ENCODE data around the gene NKD1. TPM values are rescaled to one million over a fixed set of nuclear protein-coding genes. Genes with fewer than 3 reads are reported as not detected.
A peak's percentile ranks its signal among the peaks of the same experiment; 100 is the strongest.

NKD1 gene
- total and polyA plus RNA-seq, 8 donors = 0.44 to 284 (median 2.1) TPM

DNA sequence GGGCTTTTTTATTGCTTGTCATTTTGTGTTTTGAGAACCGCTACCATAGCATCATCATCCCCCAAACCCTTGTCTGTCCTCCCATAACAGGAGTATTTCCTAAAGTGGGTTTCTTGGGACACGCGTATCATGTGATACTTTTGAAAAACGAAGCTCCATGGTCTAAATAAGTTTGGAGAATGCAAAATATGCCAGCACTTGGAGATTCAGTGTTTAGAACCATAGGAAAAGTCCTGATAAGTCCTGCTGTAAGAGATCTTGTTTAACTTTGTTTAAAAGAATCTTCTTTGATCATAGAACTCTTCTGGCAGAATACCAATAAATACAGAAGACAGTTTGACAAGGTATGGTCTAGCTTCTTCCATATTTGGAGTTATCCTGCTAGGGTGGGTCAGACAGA is 59.3 kb downstream of the NKD1 start:
- 73 to 81% (median 76%) methylated on average over 4 of the region's 4 CpGs for WGBS, 5 donors
- peak overlapping the region in 1 of 5 donors; percentile 83 for H3K27ac ChIP-seq

DNA sequence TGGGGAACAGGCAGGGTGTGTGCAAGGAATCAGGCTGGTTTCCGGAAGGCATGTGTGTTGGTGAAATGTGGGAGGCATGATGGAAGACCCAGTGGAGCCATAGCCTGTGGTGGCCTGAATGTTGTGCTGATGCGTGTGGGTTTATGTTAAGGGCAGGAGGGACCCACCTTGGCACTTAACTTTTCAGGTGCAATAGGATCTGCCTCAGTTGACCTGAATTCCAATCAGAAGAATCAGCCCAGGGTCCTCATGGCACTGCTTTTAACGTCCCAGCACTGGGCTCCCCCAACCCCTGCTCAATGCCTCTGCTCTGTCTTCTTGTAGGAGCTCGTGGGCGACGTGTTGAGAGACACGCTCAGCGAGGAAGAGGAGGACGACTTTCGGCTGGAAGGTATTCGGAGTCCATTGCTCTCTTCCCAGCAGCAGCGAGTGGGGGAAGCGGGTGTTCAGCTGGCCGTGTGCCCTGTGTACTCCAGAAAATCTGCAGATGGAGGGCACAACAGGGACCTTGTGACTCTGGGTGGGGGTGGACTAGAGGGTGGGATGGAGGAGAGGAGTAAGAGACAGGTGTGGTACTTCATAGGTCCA is 59.9 kb downstream of the NKD1 start:
- H3K27ac ChIP-seq = peak overlapping the region in 2 of 5 donors; percentile 9 to 83
- DNase-seq = no peak
- TF ChIP-seq, protein P1, sequence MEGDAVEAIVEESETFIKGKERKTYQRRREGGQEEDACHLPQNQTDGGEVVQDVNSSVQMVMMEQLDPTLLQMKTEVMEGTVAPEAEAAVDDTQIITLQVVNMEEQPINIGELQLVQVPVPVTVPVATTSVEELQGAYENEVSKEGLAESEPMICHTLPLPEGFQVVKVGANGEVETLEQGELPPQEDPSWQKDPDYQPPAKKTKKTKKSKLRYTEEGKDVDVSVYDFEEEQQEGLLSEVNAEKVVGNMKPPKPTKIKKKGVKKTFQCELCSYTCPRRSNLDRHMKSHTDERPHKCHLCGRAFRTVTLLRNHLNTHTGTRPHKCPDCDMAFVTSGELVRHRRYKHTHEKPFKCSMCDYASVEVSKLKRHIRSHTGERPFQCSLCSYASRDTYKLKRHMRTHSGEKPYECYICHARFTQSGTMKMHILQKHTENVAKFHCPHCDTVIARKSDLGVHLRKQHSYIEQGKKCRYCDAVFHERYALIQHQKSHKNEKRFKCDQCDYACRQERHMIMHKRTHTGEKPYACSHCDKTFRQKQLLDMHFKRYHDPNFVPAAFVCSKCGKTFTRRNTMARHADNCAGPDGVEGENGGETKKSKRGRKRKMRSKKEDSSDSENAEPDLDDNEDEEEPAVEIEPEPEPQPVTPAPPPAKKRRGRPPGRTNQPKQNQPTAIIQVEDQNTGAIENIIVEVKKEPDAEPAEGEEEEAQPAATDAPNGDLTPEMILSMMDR (IDR thresholded peaks at IDR 0.05) = no peak
- no peak for TF ChIP-seq EP300 (IDR thresholded peaks at IDR 0.05)
- TF ChIP-seq POLR2AphosphoS5 (IDR thresholded peaks at IDR 0.05) = no peak
- TF ChIP-seq POLR2A (IDR thresholded peaks at IDR 0.05) = no peak
- H3K27me3 ChIP-seq = no peaks in the 10 kb centered on the region
- peaks cover 18 to 73% (median 41%) of the 10 kb centered on the region in 4 donors for H3K4me1 ChIP-seq
- no peak overlapping the region for H3K4me3 ChIP-seq
- no peaks in the 10 kb centered on the region for H3K36me3 ChIP-seq
- 92 to 97% (median 94%) methylated on average over 14 of the region's 14 CpGs for WGBS, 5 donors
- intact Hi-C loops (cut with DNase I; ENCODE audit: low total_unique reads) = no loop called here
- no peaks in the 10 kb centered on the region for H3K9me3 ChIP-seq

More for the DNA sequence above, 59.3 kb downstream of the NKD1 start:
- no peaks in the 10 kb centered on the region for H3K9me3 ChIP-seq
- no peak for DNase-seq
- TF ChIP-seq EP300 (IDR thresholded peaks at IDR 0.05) = no peak
- TF ChIP-seq, protein P1 (IDR thresholded peaks at IDR 0.05) = no peak
- TF ChIP-seq POLR2AphosphoS5 (IDR thresholded peaks at IDR 0.05) = no peak
- TF ChIP-seq POLR2A (IDR thresholded peaks at IDR 0.05) = no peak
- peaks cover 24 to 73% (median 44%) of the 10 kb centered on the region in 4 donors for H3K4me1 ChIP-seq
- no peaks in the 10 kb centered on the region for H3K27me3 ChIP-seq
- H3K4me3 ChIP-seq = no peak overlapping the region
- intact Hi-C loops (cut with DNase I; ENCODE audit: low total_unique reads) = no loop called here
- no peaks in the 10 kb centered on the region for H3K36me3 ChIP-seq

DNA sequence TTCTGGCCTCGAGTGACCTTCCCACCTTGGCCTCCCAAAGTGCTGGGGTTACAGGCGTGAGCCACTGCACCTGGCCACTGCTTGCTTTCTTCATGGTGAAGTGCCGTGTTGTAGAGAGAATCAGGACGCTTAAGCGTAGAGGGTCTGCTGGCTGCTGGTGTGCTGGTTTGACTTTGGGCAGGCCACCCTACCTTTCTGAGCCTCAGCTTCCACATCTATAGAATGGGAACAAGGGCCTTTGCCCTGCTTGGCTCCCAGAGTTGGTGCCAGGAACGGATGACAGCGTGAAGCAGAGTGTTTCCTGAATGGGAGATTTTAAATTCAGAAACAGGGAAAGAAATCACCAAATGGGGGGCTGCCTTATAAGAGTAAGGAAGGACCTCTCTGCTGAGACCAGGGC is 60.9 kb downstream of the NKD1 start:
- peaks cover 11 to 73% (median 43%) of the 10 kb centered on the region in 4 donors for H3K4me1 ChIP-seq
- no peaks in the 10 kb centered on the region for H3K9me3 ChIP-seq
- 82 to 94% (median 91%) methylated on average over 7 of the region's 7 CpGs for WGBS, 5 donors

DNA sequence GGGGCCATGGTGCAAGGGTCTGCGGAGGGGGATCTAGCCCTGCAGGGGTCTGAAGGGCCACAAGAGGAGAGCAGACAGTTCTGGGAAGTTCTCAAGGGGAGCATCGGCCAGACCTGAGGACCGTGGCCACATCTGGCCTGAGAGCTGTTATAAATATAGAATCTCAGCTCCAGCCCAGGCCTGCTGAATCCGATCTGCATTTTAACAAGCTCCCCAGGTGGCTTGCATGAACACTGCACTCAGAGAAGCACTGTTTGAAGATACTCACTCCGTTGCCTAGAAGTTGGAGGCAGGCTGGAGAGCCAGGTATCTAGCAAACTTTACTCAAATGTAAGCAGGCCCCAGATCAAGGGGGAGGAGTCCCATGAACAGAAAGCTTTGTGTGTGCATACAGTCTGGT is 61.3 kb downstream of the NKD1 start:
- WGBS, 5 donors = 55 to 71% (median 57%) methylated on average over 5 of the region's 5 CpGs
- no peaks in the 10 kb centered on the region for H3K9me3 ChIP-seq
- no peak overlapping the region for H3K4me3 ChIP-seq
- H3K27me3 ChIP-seq = no peaks in the 10 kb centered on the region
- H3K27ac ChIP-seq = peak overlapping the region in 3 of 5 donors; percentile 39 to 83 (median 41)
- peak in 1 of 2 donors; percentile 72 for DNase-seq
- H3K4me1 ChIP-seq = peaks cover 11 to 73% (median 41%) of the 10 kb centered on the region in 4 donors
- no peaks in the 10 kb centered on the region for H3K36me3 ChIP-seq
- no peak for TF ChIP-seq POLR2AphosphoS5 (IDR thresholded peaks at IDR 0.05)
- TF ChIP-seq EP300 (IDR thresholded peaks at IDR 0.05) = no peak
- no peak for TF ChIP-seq POLR2A (IDR thresholded peaks at IDR 0.05)
- TF ChIP-seq, protein P1 (IDR thresholded peaks at IDR 0.05) = no peak
- intact Hi-C loops (cut with DNase I; ENCODE audit: low total_unique reads) = no loop called here

More for the DNA sequence above, 60.9 kb downstream of the NKD1 start:
- no peak overlapping the region for H3K4me3 ChIP-seq
- H3K27me3 ChIP-seq = no peaks in the 10 kb centered on the region
- no peak for TF ChIP-seq POLR2A (IDR thresholded peaks at IDR 0.05)
- TF ChIP-seq, protein P1 (IDR thresholded peaks at IDR 0.05) = no peak
- no peak for TF ChIP-seq POLR2AphosphoS5 (IDR thresholded peaks at IDR 0.05)
- no peak for TF ChIP-seq EP300 (IDR thresholded peaks at IDR 0.05)
- no peaks in the 10 kb centered on the region for H3K36me3 ChIP-seq
- intact Hi-C loops (cut with DNase I; ENCODE audit: low total_unique reads) = no loop called here
- peak overlapping the region in 3 of 5 donors; percentile 39 to 83 (median 41) for H3K27ac ChIP-seq
- no peak for DNase-seq

All from stomach (tissue), 9 donors.